SKM-1 treated with dmso at 0.1 percent for 144 hours (cell line): ENCODE measurements around the gene ARHGAP26.
"Not testable (repeated sequence)": the region's sequence is repeated elsewhere in the genome, so short reads cannot be mapped to it uniquely, and the experiment has no call there.

ENCODE experiments used
- DNase-seq: peaks from one replicate; lab custom pipeline; 2025; ENCODE audit not compliant: unreplicated experiment; lab: John Stamatoyannopoulos, UW

ARHGAP26 gene

DNA sequence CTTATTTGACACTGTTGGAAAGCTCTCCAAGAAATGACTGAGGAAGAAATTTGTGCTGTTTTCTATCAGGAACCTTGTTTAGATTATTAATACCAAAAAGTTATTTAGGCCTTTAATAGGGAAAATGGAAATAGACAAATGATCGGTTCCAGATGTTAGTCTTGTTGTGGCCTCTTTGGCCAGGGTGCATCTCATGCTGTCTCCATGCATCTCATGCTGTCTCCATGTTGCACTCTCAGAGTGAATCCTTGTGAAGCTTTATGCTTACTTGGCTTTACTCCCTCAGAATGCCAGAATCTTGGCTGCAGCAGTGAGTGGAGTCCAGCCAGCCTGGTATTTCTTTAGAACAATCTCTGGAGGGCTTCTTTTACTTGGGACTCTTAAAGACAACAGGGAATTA is 185.5 kb downstream of the ARHGAP26 start:
- DNase-seq: no peak

DNA sequence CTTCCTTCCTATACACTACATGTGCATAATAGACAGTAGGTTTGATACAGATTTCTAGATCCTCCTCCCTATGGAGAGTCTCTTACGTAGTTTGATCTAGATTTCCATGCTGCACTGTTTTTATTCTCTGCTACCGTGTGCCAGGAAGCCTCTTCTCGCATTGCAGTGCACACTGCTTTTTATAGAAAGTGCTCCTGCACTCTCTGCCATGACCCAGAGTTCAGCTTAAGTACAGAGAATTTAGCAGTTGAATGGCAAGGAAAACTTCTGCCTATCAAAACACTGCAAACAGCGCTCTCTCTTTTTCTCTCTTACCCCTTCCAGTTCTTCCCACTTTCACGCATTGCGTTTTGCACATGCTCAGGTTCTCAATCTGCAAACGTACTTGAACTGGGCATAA is 187.4 kb downstream of the ARHGAP26 start:
- DNase-seq: no peak

DNA sequence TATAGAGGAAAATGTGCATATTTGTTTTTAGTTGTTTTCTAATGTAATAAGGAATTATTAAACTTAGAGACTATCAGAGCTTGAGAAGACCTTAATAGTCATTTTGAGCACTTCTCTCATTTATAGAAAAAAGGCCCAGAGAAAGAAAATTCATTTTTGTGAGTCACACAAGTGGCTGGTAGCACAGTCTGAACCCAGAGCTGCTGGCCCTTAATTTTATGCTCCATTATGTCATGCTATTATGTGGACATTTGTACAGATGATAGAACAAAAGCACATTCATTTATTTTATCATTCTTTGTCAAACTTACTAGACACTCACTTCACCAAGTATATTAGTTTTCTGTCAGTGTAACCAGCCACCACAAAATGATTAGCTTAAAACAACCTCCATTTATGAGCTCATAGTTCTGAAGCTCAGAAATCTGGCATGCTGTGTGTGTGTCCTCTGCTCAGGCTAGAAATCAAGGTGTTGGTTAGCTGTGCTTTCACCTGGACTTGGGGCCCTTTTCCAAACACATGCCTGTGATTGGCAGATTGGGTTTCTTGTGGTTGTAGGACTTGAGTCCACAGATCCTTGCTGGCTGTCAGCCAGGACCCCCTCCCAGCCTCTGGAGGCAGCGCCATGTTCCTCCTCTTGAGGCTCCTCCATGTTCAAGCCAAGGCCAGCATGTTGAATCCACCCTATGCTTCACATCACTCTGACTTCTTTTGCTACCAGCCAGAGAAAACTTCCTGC is 188.9 kb downstream of the ARHGAP26 start:
- no peak for DNase-seq

DNA sequence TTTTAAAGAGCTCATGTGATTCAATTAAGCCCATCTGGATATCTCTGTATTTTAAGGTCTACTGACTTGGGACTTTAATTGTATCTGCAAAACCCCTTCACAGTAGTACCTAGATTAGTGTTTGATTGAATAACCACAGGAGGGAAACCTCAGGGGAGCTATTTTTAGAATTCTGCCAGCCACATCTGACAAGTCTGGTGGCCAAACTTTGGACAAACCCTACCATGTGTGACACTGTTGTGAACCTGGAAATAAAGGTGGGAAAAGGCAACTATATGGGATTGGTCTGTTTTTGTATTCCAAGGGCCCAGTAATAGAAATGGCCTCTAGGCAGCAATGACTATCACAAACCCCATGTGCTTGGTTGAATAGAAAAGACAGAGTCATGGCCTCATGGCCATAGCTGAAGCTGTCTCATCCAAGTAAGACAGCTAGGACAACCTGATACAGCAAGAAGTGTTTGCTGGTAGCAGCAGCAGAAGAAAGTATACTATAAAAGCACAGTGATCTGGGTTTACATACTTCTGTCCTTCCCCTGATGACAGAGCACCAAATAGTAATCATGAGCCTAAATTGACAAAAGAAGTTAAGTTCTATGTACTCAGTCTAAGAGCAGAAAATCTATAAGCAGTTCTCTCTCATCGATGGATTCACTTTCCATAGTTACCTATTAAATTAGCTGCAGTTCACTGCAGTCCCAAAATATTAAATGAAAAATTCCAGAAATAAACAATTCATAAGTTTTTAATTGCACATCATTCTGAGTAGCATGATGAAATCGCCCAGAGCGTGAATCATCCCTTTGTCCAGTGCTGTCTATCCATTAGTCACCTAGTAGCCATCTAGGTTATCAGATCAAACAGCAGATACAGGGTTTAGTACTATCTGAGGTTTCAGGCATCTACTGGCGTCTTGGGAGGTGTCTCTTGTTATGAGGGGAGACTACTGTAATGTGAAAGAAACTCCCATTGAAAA is 189.8 kb downstream of the ARHGAP26 start:
- no peak for DNase-seq

DNA sequence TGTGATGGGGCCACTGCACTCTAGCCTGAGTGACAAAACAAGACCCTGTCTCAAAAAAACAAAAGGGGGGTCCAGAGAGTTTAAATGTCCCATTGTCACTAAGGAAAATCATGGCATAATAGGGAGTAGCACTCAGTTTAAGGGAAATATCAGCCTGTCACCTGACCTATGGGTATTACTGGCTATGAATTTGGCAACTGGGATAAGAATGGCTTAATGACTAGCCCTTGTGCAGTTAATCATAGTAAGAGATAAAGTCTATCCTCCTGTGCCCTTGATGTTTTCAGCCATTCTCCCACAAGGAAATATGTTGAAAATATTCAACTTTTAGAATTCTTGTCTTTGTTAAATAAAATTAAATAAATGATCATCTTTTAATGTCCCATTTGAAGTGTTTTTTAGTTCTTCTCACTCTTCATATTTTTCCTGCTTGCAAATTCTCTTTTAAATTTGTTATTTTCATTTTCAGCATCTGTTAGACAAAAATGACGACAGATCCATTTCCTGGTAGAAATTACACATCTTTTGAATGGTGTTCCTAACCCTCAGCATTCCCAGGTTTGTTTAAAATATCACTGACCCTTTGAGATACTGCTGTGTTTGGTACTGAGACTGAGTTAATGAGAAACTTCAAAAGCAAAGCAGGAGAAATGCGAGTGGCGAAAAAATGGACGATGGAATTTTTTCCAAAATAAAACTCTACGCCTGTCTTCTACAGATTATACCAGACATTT is 191.4 kb downstream of the ARHGAP26 start:
- DNase-seq: no peak

DNA sequence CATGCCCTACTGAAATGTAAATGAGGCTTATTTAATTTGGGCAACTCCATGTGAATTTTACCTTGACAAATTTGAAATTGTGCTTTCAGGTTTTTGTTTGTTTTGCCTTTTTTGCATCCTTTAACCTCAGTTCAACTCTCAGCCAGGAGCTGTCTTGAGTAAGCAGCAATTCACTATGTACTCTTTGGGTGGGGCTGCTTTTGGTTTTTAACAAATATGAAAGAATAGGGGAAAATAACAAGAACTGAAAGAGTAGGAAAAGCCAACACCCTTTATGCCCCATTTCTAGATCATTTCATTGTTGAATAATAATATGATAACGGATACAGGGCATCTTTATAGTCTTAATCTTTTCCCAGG is 192.0 kb downstream of the ARHGAP26 start:
- no peak for DNase-seq

DNA sequence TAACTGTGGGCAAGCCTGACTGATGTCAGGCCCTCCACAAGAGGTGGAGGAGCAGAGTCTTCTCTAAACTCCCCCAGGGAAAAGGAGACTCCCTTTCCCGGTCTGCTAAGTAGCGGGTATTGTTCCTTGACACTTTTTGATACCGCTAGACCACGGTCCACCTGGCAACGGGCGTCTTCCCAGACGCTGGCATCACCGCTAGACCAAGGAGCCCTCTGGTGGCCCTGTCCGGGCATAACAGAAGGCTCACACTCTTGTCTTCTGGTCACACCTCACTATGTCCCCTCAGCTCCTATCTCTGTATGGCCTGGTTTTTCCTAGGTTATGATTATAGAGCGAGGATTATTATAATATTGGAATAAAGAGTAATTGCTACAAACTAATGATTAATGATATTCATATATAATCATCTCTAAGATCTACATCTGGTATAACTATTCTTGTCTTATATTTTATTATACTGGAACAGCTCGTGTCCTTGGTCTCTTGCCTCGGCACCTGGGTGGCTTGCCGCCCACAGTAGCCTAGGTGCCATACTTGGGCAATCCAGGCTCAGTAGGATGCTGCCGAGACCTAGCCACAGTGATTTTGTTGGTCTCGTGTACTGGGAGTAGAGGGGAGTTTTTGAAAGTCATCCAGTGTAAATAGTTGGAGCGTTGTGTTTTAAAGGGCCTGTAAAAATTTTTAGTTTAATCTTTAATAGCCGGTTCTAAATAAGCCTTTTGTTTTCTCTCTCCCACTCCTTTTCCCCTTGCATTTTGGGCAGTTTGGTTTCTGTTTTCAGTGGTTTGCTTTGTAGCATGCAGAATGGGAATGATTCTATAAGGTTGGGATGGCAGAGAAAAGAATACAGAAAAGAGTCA is 195.3 kb downstream of the ARHGAP26 start:
- DNase-seq: not testable (repeated sequence)

DNA sequence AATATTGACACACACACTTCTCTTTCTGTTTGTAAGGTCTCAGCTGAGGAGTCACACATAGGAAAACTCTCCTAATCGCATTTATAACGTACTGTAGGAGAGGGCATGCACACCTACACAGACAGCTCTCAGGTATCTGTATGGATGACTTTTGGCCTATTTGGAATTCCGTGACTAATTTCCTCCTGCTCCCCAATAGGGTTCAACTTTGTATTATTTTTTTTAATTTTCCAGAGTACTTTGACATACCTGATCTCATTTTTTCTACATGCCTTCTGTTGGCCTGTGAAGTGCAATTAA is 195.9 kb downstream of the ARHGAP26 start:
- DNase-seq: no peak

DNA sequence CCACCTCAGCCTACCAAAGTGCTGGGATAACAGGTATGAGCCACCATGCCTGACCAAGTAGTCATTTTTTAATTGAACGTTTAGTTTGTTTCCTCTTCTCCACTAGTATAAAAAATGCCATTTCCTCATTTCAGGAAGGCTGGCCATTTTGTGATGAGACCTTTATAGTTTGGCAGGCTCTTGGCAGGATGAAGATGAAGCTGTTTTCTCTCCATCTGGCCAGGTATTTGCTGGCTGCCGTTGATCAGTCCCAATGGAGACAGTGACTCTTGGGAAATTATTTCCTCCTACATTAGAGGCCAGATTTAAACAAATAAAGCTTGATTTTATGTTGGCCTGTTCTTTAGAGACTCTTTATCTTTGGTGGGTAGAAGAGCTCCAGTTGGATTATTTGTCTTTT is 199.0 kb downstream of the ARHGAP26 start:
- no peak for DNase-seq

DNA sequence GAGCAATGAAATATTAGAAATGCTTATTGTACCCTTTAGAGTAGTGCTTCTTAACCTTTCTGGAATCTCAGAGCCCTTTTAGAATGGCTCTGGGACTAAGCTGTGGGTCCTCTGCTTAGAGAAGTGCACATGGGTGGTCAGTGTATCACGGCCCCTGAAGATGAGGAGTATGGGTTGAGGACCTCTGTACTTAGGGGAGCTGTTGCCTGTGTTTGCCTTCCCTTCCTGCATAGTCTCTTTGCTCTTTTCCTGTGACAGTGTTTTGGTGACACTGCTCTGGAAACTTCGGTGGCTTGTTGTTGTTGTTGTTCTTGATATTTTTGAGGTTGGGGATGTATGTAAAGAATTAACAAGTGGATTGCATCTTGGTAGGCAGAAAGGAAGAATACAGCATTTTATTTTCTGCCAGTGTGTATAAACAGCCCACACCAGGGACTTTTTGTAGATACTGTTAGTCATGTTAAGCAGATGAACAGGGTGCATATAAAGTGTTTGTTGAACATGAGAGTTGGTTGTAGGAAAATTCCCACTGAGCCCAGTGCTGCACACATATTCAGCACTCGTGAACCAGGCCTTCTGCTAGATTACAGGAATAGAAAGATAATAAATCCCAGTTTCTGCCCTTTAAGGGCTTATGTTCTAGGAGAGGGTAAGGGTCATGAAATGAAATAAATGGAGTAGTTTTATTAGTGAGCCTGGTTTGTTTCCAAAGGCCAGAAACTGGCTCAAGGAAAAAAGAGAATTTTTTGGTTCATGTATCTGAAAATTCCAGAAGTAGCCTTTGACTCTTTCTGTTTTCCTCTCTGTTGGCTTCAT is 199.7 kb downstream of the ARHGAP26 start:
- DNase-seq: no peak

DNA sequence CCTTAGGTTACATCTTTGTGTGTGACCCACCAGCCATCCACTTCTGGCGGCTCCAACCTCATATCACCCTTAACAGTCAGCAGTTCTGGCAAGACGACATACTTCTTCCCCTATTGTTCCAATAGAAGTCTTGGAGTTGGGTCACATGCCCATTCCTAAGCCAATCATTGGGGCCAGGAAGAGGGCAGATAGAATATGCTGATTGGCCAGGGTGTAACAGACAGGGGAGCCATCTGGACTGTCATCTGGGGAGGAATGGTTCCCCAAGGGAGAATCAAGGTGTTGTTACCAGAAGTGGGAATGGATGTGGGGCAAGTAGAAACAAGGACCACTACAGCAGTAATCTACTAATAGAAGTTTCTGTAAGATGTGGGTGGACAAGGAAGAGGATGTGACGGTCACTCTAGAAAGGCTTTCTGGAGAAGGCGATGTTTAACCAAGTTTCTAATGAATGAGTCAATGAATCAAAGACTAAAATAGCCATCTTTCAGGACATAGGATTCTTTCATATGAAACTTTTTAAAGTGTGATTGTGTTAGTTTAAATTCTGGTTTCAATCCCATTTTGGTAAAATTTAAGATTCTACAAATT is 200.4 kb downstream of the ARHGAP26 start:
- DNase-seq: no peak

DNA sequence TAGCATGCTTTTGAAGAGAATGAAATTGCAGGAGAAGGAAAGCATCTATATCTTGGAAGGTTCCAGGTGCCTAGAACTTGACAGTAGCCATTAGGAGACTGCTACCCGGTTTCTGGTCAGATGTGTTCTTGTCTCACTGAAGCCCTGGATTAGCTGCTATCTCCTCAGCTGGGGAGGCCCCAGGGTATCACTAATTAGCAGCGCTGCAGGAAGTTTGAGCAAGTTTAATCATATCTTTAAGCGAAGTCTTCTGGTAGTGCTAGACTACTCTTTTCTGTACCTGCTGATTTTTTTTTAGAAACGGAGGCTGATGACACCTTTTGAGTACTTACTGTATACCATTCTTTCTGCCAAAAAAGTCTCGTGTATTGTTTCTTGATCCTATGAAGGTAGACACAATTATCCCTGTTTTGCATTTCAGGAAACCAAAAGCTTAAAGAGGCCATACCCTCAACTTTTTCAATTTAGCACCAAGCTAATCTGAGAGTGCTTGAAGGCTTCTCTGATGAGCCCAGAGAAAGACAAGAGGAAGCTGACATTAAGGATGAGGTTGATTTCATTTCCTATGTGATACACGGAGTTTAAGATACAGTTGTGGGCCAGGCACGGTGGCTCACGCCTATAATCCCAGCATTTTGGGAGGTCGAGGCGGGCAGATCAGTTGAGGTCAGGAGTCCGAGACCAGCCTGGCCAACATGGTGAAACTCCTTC is 201.3 kb downstream of the ARHGAP26 start:
- no peak for DNase-seq

DNA sequence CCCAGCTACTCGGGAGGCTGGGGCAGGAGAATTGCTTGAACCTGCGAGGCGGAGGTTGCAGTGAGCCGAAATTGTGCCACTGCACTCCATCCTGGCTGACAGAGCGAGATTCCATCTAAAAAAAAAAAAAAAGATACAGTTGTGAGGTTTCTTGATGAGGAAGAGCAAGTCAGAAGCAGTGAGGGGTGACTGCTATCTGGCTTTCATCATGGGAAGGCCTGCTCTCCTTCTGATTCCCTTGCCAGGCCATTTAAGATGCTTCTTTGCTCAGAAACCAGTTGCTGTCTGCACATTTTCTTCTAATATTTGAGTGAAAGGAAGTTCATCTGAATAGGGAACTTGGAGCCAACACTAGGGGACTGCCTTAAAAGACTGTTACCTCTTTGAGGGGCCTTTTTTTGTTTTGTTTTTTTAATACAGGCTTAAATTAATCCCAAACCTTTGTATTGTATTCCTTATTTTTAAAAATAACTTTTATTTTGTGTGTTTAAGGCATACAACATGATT is 201.9 kb downstream of the ARHGAP26 start:
- DNase-seq: no peak

DNA sequence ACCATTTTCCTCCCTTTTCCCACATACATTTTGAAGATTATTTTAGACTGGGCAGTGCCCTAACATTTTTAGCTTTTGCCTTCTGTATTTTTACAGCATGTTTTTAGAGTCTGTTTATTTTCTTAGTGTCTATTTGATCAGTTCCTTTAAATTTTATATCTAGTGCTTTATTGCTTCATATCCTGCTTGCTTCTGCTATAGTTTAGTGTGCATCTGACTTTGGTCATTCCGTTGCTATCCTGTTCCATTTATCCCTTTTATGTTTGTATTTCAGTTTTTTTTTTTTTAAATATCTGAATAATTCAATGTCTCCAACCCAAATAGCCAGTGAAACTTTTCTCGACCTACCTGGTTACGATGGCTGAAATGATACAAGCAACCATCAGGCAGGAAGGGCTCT is 203.8 kb downstream of the ARHGAP26 start:
- DNase-seq: no peak

DNA sequence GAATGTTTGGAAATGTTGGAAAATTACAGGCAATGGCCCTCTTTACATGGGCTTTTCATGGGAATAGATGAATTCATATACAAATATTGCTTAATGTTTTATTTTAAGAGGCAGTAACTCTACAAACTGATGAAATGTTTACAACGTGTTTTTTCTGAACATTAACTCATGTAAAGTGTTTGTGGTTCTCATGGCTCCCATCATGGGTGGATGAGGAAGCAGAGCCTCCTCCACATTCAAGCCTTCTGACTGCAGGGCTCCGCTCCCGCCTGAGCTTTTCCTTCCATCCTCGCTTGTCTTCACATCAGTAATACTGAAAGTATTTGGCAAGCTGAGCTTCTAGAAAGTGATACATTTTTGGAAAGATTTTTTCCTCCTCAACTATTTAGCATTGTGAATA is 204.2 kb downstream of the ARHGAP26 start:
- no peak for DNase-seq

DNA sequence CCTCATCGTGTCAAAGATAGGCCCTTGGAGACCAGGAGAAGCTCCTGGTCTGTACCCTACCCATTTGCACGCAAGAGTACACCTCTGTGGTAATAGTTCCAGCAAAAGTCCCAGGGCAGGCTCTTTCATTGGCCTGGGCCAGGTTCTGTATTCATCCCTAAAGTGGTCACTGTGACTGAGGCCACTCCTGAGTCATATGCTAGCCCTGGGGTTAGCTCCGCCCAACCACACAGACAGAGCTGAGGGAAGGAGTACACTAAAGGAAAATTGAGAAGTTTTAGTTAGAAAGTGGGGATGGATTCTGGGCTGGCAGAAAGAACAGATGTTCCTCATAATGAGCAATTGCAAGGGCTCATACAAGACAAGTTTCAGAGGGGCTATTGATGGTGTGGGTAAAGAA is 206.7 kb downstream of the ARHGAP26 start:
- DNase-seq: no peak

DNA sequence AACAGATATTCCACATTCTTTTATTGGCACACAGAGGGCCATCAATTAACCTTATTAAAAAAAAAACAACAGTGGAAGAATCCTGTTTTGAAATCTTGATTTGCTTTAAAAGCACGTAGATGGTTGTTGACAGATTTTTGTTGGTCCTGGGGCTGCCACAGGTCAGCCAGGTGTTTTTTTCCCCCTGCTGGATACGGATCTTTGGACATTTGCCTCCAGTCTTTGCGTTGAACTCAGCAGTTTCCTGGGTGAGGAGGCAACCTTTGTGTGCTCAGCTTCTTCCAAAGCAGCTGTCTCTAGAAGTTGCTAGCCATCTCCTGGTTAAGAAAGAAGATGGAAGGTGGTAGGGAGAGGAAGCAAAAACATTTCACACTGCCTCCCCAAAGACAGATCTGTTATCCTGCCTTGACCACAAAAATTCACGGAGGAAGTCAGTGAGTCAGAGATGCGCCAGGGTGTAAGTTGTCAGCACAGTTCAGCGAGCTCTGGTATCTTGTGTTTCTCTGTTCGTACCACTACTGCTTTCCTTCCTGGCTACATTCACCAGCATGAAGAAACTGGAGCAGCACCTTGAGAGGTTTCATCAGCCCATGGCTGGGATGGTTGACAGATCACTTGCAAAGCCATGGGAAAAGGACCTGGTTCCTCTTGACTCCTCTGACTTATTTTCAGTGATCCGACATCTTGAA is 207.3 kb downstream of the ARHGAP26 start:
- DNase-seq: peak; percentile 96

DNA sequence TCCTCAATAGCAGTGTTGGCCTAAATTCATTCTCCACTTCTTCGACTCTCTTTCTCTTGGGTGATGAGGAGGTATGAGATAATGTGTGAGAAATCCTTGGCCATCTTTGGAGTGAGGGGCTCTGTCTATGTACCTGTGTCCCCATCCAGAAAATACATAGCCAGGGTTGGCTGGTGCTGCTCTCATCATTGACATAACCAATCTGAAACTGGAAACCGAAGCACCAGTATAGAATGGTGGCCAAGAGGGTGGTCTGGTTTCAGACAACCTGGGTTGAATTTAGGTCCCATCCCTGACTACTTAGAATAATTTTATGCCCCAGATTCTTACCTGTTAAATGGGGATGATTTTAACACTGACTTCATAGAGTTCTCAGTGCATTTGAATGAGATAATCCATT is 208.1 kb downstream of the ARHGAP26 start:
- DNase-seq: no peak
